Stimulated activated effector memory CD8-positive, alpha-beta T cell treated with anti-CD3 and anti-CD28 coated beads, Interleukin-12 subunit alpha, Interleukin-12 subunit beta, amount 100 ng/mL, for 72 hours (primary cell): ENCODE data around the gene ST7.

Source experiments
- ATAC-seq: fragments of 150-1000 bp; cut with Tn5 transposase; 2 replicates; pipeline ENCODE4 v1.10.0; 2021
- DNase-seq, 2 donors: peaks; one replicate each; pipeline ENCODE4 v3.0.0; 2021 to 2022; ENCODE audit warnings: low spot score in 2 of 2
- H3K27ac Mint-ChIP-seq: one replicate; pipeline ENCODE4 v1.8.0; 2022; ENCODE audit warnings: mild to moderate bottlenecking, mixed read lengths
- H3K36me3 Mint-ChIP-seq: one replicate; pipeline ENCODE4 v1.8.0; 2022; ENCODE audit warnings: mild to moderate bottlenecking, mixed read lengths
- H3K4me1 Mint-ChIP-seq: one replicate; pipeline ENCODE4 v1.8.0; 2022; ENCODE audit warnings: mixed read lengths
- H3K4me3 Mint-ChIP-seq: one replicate; pipeline ENCODE4 v1.8.0; 2022; ENCODE audit warnings: mild to moderate bottlenecking, mixed read lengths
- H3K9me3 Mint-ChIP-seq: one replicate; pipeline ENCODE4 v1.8.0; 2022; ENCODE audit warnings: mixed read lengths

Gene ST7

DNA sequence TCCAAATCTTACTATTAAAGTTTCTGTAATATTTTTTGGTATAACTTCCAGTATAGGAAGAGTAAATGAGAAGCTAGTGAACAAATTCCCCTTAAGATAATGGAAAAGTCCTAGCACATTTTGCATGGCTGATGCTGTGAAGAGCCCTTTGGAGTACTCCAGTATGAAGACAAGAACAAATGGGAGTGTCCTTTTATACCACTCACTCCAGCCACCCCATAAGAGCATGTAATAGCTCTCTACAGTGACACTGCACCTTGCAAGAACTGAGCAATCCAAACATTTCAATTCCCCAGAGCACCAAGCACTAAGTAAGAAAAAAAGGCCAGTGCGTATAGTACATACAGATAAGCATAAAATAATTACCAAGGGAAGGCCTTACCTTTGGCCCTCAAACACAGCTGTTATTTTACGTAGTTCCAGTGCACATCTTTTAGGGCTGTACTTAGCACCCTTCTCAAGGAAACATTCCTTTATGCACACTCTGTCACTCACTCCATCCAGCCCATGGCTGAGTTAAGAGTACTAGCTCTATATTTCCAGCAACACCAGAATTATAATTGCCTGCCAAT is 135.4 kb downstream of the ST7 start:
- H3K9me3 Mint-ChIP-seq: no peaks in the 10 kb centered on the region
- peaks cover 16% of the 10 kb centered on the region for H3K4me1 Mint-ChIP-seq

GRCh38 chr7:117090791-117091190 is 137.5 kb downstream of the ST7 start:
- Mint-ChIP-seq H3K4me3 (no peak overlapping the region), H3K9me3 (no peaks in the 10 kb centered on the region), H3K4me1 (peaks cover 22% of the 10 kb centered on the region), H3K27ac (no peak overlapping the region), H3K36me3 (no peaks in the 10 kb centered on the region)
- ATAC-seq (no peak), DNase-seq (no peak)

More for the DNA sequence above, 135.4 kb downstream of the ST7 start:
- H3K36me3 Mint-ChIP-seq: no peaks in the 10 kb centered on the region
- H3K4me3 Mint-ChIP-seq: no peak overlapping the region
- DNase-seq (no peak), ATAC-seq (no peak)
- no peak overlapping the region for H3K27ac Mint-ChIP-seq

GRCh38 chr7:117091721-117092120 is 138.4 kb downstream of the ST7 start:
- Mint-ChIP-seq H3K27ac (no peak overlapping the region), H3K4me3 (no peak overlapping the region), H3K4me1 (peaks cover 20% of the 10 kb centered on the region), H3K36me3 (no peaks in the 10 kb centered on the region), H3K9me3 (no peaks in the 10 kb centered on the region)
- no peak for DNase-seq
- no peak for ATAC-seq

DNA sequence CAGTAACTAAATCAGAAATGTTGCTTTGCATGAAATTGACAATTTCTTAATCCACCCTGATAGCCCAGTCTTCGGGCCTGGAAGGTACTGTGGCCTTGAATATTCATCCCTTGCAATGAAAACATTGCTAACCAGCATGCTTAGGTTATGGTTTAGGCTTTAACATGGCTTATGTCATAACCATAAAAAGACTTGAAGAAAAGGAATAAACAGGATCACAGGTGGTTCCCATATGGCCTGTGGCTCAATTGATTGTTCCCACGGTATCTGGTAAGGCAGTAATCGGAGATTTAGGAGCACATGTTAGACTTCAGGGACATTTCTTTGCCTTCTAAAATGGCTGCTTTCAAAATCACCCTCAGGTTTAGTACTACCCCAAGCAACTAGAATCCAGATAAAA is 139.5 kb downstream of the ST7 start:
- H3K27ac Mint-ChIP-seq: no peak overlapping the region
- DNase-seq (no peak), ATAC-seq (no peak)
- no peak overlapping the region for H3K4me3 Mint-ChIP-seq
- H3K36me3 Mint-ChIP-seq: no peaks in the 10 kb centered on the region
- no peaks in the 10 kb centered on the region for H3K9me3 Mint-ChIP-seq
- H3K4me1 Mint-ChIP-seq: peaks cover 11% of the 10 kb centered on the region

DNA sequence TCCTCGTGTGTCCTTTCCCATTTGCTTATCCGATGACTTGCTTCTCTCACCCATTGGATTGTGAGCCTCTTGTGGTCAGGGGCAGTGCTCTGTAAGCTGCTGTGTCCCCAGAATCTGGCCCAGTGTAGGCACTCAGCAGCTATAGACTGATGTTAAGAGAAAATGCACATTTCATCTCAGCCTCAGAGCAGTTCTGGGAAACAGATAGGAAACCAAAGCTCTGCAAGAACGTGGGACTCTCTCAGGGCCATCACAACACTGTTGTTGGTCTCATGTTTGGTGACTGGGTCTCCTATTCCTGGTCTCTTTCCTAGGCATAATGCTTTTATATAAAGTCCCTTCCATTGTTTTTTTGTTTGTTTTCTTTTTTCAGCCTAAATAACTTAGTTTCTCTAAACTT is 141.2 kb downstream of the ST7 start:
- ATAC-seq (no peak), DNase-seq (no peak)
- Mint-ChIP-seq H3K27ac (no peak overlapping the region), H3K9me3 (no peaks in the 10 kb centered on the region), H3K4me1 (peaks cover 12% of the 10 kb centered on the region), H3K36me3 (no peaks in the 10 kb centered on the region), H3K4me3 (no peak overlapping the region)

GRCh38 chr7:117095055-117095454 is 141.8 kb downstream of the ST7 start:
- DNase-seq (no peak), ATAC-seq (no peak)
- H3K27ac Mint-ChIP-seq: no peak overlapping the region
- H3K4me1 Mint-ChIP-seq: peaks cover 12% of the 10 kb centered on the region
- H3K36me3 Mint-ChIP-seq: no peaks in the 10 kb centered on the region
- H3K9me3 Mint-ChIP-seq: no peaks in the 10 kb centered on the region
- H3K4me3 Mint-ChIP-seq: no peak overlapping the region

- H3K27ac Mint-ChIP-seq: no peak overlapping the region
- DNase-seq (no peak), ATAC-seq (no peak)
- H3K9me3 Mint-ChIP-seq: no peaks in the 10 kb centered on the region
- H3K4me3 Mint-ChIP-seq: no peak overlapping the region
- no peaks in the 10 kb centered on the region for H3K36me3 Mint-ChIP-seq
- peaks cover 12% of the 10 kb centered on the region for H3K4me1 Mint-ChIP-seq
Measured at GRCh38 chr7:117096330-117096729, 143.0 kb downstream of the ST7 start.

- DNase-seq: no peak
- no peak overlapping the region for H3K4me3 Mint-ChIP-seq
- no peak overlapping the region for H3K27ac Mint-ChIP-seq
- no peaks in the 10 kb centered on the region for H3K36me3 Mint-ChIP-seq
- no peak for ATAC-seq
- no peaks in the 10 kb centered on the region for H3K9me3 Mint-ChIP-seq
- peaks cover 12% of the 10 kb centered on the region for H3K4me1 Mint-ChIP-seq
Measured at GRCh38 chr7:117096942-117097341, 143.6 kb downstream of the ST7 start.

DNA sequence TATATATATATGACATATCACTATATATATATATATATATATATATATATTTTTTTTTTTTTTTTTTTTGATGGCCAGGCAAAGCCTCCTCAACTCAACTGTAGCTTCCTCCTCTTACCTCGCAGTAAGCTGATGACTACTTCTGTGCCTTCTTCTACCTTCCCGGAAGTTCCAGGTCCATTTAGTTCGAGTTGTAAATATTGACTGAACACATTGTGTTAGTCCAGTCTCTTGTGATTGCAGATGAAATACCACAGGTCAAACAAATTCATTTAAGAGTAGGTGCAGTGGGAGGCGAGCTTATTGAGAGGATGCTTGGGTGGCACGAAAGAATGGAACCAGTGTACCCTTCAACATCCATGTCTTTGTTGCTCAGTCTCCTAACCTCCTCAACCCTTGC is 144.6 kb downstream of the ST7 start:
- no peaks in the 10 kb centered on the region for H3K36me3 Mint-ChIP-seq
- no peak overlapping the region for H3K27ac Mint-ChIP-seq
- DNase-seq: no peak
- no peaks in the 10 kb centered on the region for H3K9me3 Mint-ChIP-seq
- ATAC-seq: no peak
- peaks cover 12% of the 10 kb centered on the region for H3K4me1 Mint-ChIP-seq
- no peak overlapping the region for H3K4me3 Mint-ChIP-seq

- Mint-ChIP-seq H3K4me1 (peaks cover 12% of the 10 kb centered on the region), H3K36me3 (no peaks in the 10 kb centered on the region), H3K9me3 (no peaks in the 10 kb centered on the region), H3K27ac (no peak overlapping the region), H3K4me3 (no peak overlapping the region)
- ATAC-seq: peak; percentile 67
- DNase-seq: no peak
Measured at GRCh38 chr7:117098457-117098856, 145.2 kb downstream of the ST7 start.

- no peak overlapping the region for H3K4me3 Mint-ChIP-seq
- no peak overlapping the region for H3K27ac Mint-ChIP-seq
- H3K9me3 Mint-ChIP-seq: no peaks in the 10 kb centered on the region
- ATAC-seq: no peak
- no peaks in the 10 kb centered on the region for H3K36me3 Mint-ChIP-seq
- DNase-seq: no peak
- peaks cover 6% of the 10 kb centered on the region for H3K4me1 Mint-ChIP-seq
Measured at GRCh38 chr7:117101026-117101425, 147.7 kb downstream of the ST7 start.

DNA sequence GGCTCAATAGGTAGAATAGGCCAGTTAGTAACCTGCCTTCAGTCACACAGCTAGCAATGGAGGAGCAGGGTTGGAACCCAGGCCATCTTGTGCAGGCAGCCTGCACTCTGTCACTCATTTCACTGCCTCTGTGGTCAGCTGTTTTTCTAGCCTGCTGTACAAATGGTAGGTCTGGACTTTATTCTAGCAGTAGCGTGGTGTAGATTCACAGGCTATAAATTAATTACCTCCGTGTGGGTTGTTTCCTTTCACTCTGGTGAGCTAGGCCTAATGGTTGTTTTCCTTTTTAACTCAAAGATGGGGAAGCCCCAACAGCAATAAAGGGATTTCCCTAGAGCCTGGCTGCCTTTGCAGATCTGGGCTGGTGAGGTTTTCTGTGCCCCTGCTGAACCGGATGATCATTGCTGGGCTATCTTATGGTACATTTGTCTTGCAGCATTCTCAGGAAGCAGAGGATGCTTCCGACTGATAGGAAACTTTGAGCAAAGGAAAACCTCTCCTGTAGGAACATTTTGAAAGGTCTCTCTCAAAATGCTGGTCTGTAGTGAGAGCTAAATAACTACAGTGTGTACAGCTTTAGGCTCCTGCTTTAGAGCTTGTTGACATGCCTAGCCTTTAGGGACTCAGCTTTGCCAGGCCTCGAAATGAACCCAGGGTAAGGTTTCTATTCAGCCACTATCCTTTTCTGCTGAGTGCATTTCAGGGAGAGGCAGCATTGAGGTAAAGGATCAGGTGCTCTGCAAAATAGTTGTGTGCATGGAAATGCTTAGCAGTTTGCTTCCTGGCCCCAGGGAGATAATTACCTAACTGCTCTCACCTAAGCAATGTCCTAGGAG is 157.4 kb downstream of the ST7 start:
- Mint-ChIP-seq H3K9me3 (no peaks in the 10 kb centered on the region), H3K4me1 (peaks cover 34% of the 10 kb centered on the region), H3K27ac (peak overlapping the region; percentile 29), H3K4me3 (peak overlapping the region; percentile 37), H3K36me3 (no peaks in the 10 kb centered on the region)
- DNase-seq (peak; percentile 6 to 63), ATAC-seq (peak; percentile 98)

GRCh38 chr7:117111535-117111934 is 158.2 kb downstream of the ST7 start:
- ATAC-seq (no peak), DNase-seq (no peak)
- Mint-ChIP-seq H3K4me1 (peaks cover 34% of the 10 kb centered on the region), H3K36me3 (no peaks in the 10 kb centered on the region), H3K9me3 (no peaks in the 10 kb centered on the region), H3K27ac (no peak overlapping the region), H3K4me3 (no peak overlapping the region)

DNA sequence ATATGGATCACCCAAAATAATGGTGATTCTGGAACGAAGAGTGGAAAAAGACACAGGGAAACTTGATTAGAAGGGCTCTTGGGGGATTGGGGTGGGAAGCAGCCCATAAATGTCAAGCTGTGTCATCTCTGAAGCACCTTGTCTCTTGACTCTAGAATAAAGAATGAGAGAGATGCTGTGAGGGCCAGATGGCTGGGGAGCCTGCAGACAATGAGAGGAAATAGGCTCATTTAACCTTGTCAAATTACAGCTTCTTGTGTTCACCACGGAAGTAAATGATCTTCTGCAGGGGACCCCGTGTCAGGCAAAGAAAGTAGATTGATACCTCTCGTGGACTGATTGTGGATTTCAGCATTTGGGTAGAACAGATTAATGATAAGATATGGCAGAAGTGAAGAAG is 159.3 kb downstream of the ST7 start:
- Mint-ChIP-seq H3K4me1 (peaks cover 34% of the 10 kb centered on the region), H3K27ac (no peak overlapping the region), H3K9me3 (no peaks in the 10 kb centered on the region), H3K36me3 (no peaks in the 10 kb centered on the region), H3K4me3 (no peak overlapping the region)
- DNase-seq: no peak
- no peak for ATAC-seq

- ATAC-seq (no peak), DNase-seq (no peak)
- Mint-ChIP-seq H3K4me1 (peaks cover 22% of the 10 kb centered on the region), H3K4me3 (no peak overlapping the region), H3K36me3 (no peaks in the 10 kb centered on the region), H3K27ac (no peak overlapping the region), H3K9me3 (no peaks in the 10 kb centered on the region)
Measured at GRCh38 chr7:117113871-117114270, 160.6 kb downstream of the ST7 start.

GRCh38 chr7:117114272-117114671 is 161.0 kb downstream of the ST7 start:
- Mint-ChIP-seq H3K27ac (no peak overlapping the region), H3K36me3 (no peaks in the 10 kb centered on the region)
- no peak for ATAC-seq

More at GRCh38 chr7:117114272-117114671, 161.0 kb downstream of the ST7 start:
- peaks cover 18% of the 10 kb centered on the region for H3K4me1 Mint-ChIP-seq
- no peak for DNase-seq
- H3K9me3 Mint-ChIP-seq: no peaks in the 10 kb centered on the region
- no peak overlapping the region for H3K4me3 Mint-ChIP-seq
